GM12878 (cell line): Measurements from ENCODE around the gene SETBP1. TPM values are rescaled to one million over a fixed set of nuclear protein-coding genes. Genes with fewer than 3 reads are reported as not detected.

Experiments
- ATAC-seq: fragments of 200-7000 bp; cut with Tn5 transposase; 3 replicates; pipeline ENCODE4 v1.9.1; 2020; ENCODE audit warnings: mild to moderate bottlenecking, moderate library complexity
- BruUV-seq: library from RNA; stranded (reverse); fragments of 400-500 nt; replicated peaks from 2 replicates; lab custom pipeline; 2021; lab: Mats Ljungman, UMichigan
- CTCF ChIA-PET: fragments of 300-600 bp; sonication (Branson Sonifier 250); formaldehyde crosslinking; extraction: SDS; loops from one replicate; lab custom pipeline; 2021; ENCODE audit warnings: inconsistent platforms; lab: Yijun Ruan, JAX
- POLR2A ChIA-PET: fragments of 350-600 bp; formaldehyde crosslinking; extraction: SDS; loops from one replicate; lab custom pipeline; 2021; ENCODE audit warnings: inconsistent platforms; lab: Charles Lee
- RAD21 ChIA-PET: fragments of 300-600 bp; sonication (Branson Sonifier 250); formaldehyde crosslinking; loops from one replicate; lab custom pipeline; 2023; ENCODE audit warnings: antibody characterized with exemption; ENCODE audit not compliant: unreplicated experiment; lab: Charles Lee
- SMC1A ChIA-PET: fragments of 300-600 bp; sonication (Branson Sonifier 250); formaldehyde crosslinking; loops from one replicate; lab custom pipeline; 2023; ENCODE audit not compliant: unreplicated experiment, uncharacterized antibody; lab: Charles Lee
- DNase-seq: peaks from one replicate; pipeline ENCODE4 v3.0.0-alpha.2; 2011; ENCODE audit warnings: low read depth, low spot score
- FAIRE-seq: peaks from 3 replicates; lab custom pipeline; 2011; peaks lifted over from hg19 to GRCh38; lab: Jason Lieb, UNC
- H2AFZ ChIP-seq: 2 replicates; pipeline ENCODE4 v1.6.0; 2011; ENCODE audit warnings: low read depth, low read length, control low read depth; ENCODE audit not compliant: control insufficient read depth
- H3K27ac ChIP-seq: 2 replicates; pipeline ENCODE4 v1.5.1; 2011; ENCODE audit warnings: control low read depth; ENCODE audit not compliant: control insufficient read depth, insufficient read depth
- H3K27me3 ChIP-seq, 2 experiments: replicated peaks in 1 of 2; 2 replicates each; pipeline versions ENCODE4 v1.6.0 to v1.6.1; 2011; ENCODE audit warnings: low read length in 1 of 2; ENCODE audit not compliant: control insufficient read depth in 2 of 2, insufficient read depth in 2 of 2
- H3K36me3 ChIP-seq, 2 experiments: 2 replicates each; pipeline ENCODE4 v1.5.1; 2011; ENCODE audit warnings: low read length in 1 of 2; ENCODE audit not compliant: control insufficient read depth in 2 of 2, insufficient read depth in 2 of 2
- H3K4me1 ChIP-seq: 2 replicates; pipeline ENCODE4 v1.6.1; 2011; ENCODE audit warnings: mild to moderate bottlenecking, low read length, moderate library complexity, mixed read lengths; ENCODE audit not compliant: control insufficient read depth, insufficient read depth
- H3K4me2 ChIP-seq: 2 replicates; pipeline ENCODE4 v1.6.0; 2011; ENCODE audit warnings: control low read depth; ENCODE audit not compliant: control insufficient read depth, insufficient read depth
- H3K4me3 ChIP-seq: fragments of 200-600 bp; sonication (generic); 2 replicates; pipeline ENCODE4 v1.5.1; 2016
- H3K79me2 ChIP-seq: 2 replicates; pipeline ENCODE4 v1.6.0; 2011; ENCODE audit warnings: low read length; ENCODE audit not compliant: control insufficient read depth, insufficient read depth
- H3K9ac ChIP-seq: 2 replicates; pipeline ENCODE4 v1.8.0; 2011; ENCODE audit warnings: low read length, control low read depth, mixed read lengths; ENCODE audit not compliant: control insufficient read depth, insufficient read depth
- H3K9me3 ChIP-seq: replicated peaks from 3 replicates; pipeline ENCODE4 v1.5.1; 2011; ENCODE audit warnings: mild to moderate bottlenecking, low read length; ENCODE audit not compliant: control insufficient read depth, insufficient read depth
- H4K20me1 ChIP-seq: 2 replicates; pipeline ENCODE4 v1.6.0; 2011; ENCODE audit not compliant: control insufficient read depth, insufficient read depth
- PAX8 ChIP-seq: fragments of 450-650 bp; IDR thresholded peaks from 2 replicates; pipeline ENCODE4 v1.6.1; 2017; ENCODE audit warnings: mild to moderate bottlenecking, moderate library complexity
- SKIL ChIP-seq: fragments of 450-650 bp; IDR thresholded peaks from 2 replicates; pipeline ENCODE4 v1.6.1; 2017; ENCODE audit warnings: mild to moderate bottlenecking, low read depth, inconsistent platforms; ENCODE audit not compliant: poor library complexity, severe bottlenecking
- SMAD5 ChIP-seq: IDR thresholded peaks from 2 replicates; pipeline ENCODE4 v1.6.1; 2016; ENCODE audit warnings: antibody characterized with exemption, low read depth
- STAT1 ChIP-seq: fragments of 450-650 bp; conservative IDR thresholded peaks from 2 replicates; pipeline ENCODE4 v1.6.1; 2014; ENCODE audit warnings: antibody characterized with exemption, mild to moderate bottlenecking
- SUZ12 ChIP-seq: fragments of 200-600 bp; sonication (generic); IDR thresholded peaks from one replicate; pipeline ENCODE4 v1.6.1; 2018; ENCODE audit warnings: antibody characterized with exemption, mild to moderate bottlenecking; ENCODE audit not compliant: unreplicated experiment
- WRNIP1 ChIP-seq: IDR thresholded peaks from 2 replicates; pipeline ENCODE4 v1.6.1; 2011; ENCODE audit warnings: low read depth, low read length, improper control_type of control experiment, borderline replicate concordance
- YBX1 ChIP-seq: fragments of 450-650 bp; IDR thresholded peaks from 2 replicates; pipeline ENCODE4 v1.6.1; 2016; ENCODE audit warnings: antibody characterized with exemption
- ZNF274 ChIP-seq: IDR thresholded peaks from one replicate; pipeline ENCODE4 v1.8.0; 2011; ENCODE audit not compliant: insufficient read length, insufficient read depth
- in situ Hi-C: fragments of 300-500 bp; cut with MboI; formaldehyde crosslinking; loops from 9 replicates; pipeline ENCODE4 v1.14.3; 2018; ENCODE audit warnings: mixed read lengths
- intact Hi-C: fragments of 100-400 bp; cut with micrococcal nuclease; formaldehyde crosslinking; loops from one replicate; pipeline ENCODE4 v1.14.2; 2022; ENCODE audit not compliant: unreplicated experiment
- polyA plus RNA-seq, 11 experiments: library from polyadenylated mRNA; depleted of rRNA in 4 of 11; unstranded in 6 of 11; stranded (reverse) in 5 of 11; fragments of >200 nt; fragmentation: Nextera tagmentation in 4 of 11; fragmentation: Illumina TruSeq in 1 of 11; extraction: Ambion mirVana in 4 of 11; extraction: Trizol in 1 of 11; gene quantifications; 1 replicate in 1 of 11; 2 replicates in 10 of 11; pipeline versions ENCODE4 v1.2.1 to v1.2.3, GENCODE V29; 2011 to 2016; ENCODE audit warnings: inconsistent platforms in 2 of 11, missing spikeins in 2 of 11, low read depth in 1 of 11
- total RNA-seq, 4 experiments: library from RNA; depleted of rRNA in 3 of 4; stranded (reverse); fragments of >200 nt in 3 of 4; fragmentation: Illumina TruSeq in 1 of 4; extraction: Trizol in 1 of 4; gene quantifications; 2 replicates each; pipeline versions ENCODE4 v1.2.1 to v1.2.3, GENCODE V29; 2013 to 2021
- TF ChIP-seq, protein P1 (sequence below): fragments of 450-650 bp; IDR thresholded peaks from 2 replicates; pipeline ENCODE4 v1.6.1; 2017; ENCODE audit warnings: mild to moderate bottlenecking, moderate library complexity
- TF ChIP-seq, protein P2 (sequence below): IDR thresholded peaks from 2 replicates; pipeline ENCODE4 v1.6.1; 2011; ENCODE audit warnings: low read depth, mild to moderate bottlenecking, low read length, moderate library complexity, borderline replicate concordance; ENCODE audit errors: extremely low read depth
- TF ChIP-seq, protein P3 (sequence below): IDR thresholded peaks from 2 replicates; pipeline ENCODE4 v1.6.1; 2012; ENCODE audit warnings: mild to moderate bottlenecking, low read depth, low read length
- TF ChIP-seq, protein P4 (sequence below): fragments of 450-650 bp; IDR thresholded peaks from 2 replicates; pipeline ENCODE4 v1.6.1; 2016; ENCODE audit warnings: mild to moderate bottlenecking

Gene SETBP1
- total and polyA plus RNA-seq, 10 of the 15 experiments (the other 5 are each of a cell fraction or from before 2014, with no cell fraction given) = 0.99 to 29.7 (median 8.3) TPM

DNA sequence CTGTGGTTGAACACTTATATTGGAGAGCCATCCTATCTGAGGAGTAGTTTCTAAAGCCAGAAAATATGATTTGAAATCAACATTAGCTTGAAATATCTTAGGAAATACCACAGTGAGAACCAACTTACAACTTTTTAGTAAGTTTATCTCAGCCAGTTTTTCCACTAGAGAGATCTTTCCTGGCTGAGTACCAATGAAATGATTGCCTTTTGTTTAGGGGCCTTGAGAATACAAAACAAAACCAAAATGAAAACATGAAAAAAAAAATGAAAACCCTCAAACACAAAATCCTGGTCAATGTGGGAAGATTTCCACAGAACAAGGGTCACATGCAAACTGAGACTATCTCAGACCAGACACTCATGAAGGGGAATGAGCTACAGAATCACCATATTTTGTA lies 429.0 kb downstream of the SETBP1 start:
- no peaks in the 10 kb centered on the region for H3K79me2 ChIP-seq
- ChIA-PET SMC1A (interaction anchor here (0.8 to 3.0 kb wide), 8 partner anchors 12 to 100 kb away, joined by 3 to 8 read pairs (median 4); no protein-coding TSS in a partner anchor), POLR2A (no interaction called here), CTCF (interaction anchor here (0.7 to 5.8 kb wide), 2 partner anchors 50 to 103 kb away, joined by 3 to 25 read pairs; no protein-coding TSS in a partner anchor), RAD21 (interaction anchor here (1.3 to 1.5 kb wide), 2 partner anchors 87 to 88 kb away, joined by 3 to 6 read pairs; no protein-coding TSS in a partner anchor)
- no peak overlapping the region for H3K9ac ChIP-seq
- no peak overlapping the region for H3K4me2 ChIP-seq
- no peak overlapping the region for H3K4me3 ChIP-seq
- in situ Hi-C loops (no loop called here), intact Hi-C loops (loop anchor here (5.0 kb wide), 2 partner anchors 103 to 197 kb away; no protein-coding TSS in a partner anchor)
- FAIRE-seq (no peak), DNase-seq (no peak), ATAC-seq (no peak)
- peaks cover 20% of the 10 kb centered on the region for H3K4me1 ChIP-seq
- H3K27ac ChIP-seq = no peak overlapping the region
- H3K27me3 ChIP-seq = no peaks in the 10 kb centered on the region
- no peaks in the 10 kb centered on the region for H4K20me1 ChIP-seq
- no peaks in the 10 kb centered on the region for H3K36me3 ChIP-seq
- peaks cover 1% of the 10 kb centered on the region; the same call in 2 of the 3 replicates for H3K9me3 ChIP-seq
- BruUV-seq = no TSS peak
- H2AFZ ChIP-seq = no peak overlapping the region
- TF ChIP-seq SKIL (no peak), PAX8 (no peak), STAT1 (no peak), WRNIP1 (no peak), ZNF274 (no peak), SMAD5 (no peak), SUZ12 (no peak), YBX1 (no peak)
- TF ChIP-seq, protein P1, sequence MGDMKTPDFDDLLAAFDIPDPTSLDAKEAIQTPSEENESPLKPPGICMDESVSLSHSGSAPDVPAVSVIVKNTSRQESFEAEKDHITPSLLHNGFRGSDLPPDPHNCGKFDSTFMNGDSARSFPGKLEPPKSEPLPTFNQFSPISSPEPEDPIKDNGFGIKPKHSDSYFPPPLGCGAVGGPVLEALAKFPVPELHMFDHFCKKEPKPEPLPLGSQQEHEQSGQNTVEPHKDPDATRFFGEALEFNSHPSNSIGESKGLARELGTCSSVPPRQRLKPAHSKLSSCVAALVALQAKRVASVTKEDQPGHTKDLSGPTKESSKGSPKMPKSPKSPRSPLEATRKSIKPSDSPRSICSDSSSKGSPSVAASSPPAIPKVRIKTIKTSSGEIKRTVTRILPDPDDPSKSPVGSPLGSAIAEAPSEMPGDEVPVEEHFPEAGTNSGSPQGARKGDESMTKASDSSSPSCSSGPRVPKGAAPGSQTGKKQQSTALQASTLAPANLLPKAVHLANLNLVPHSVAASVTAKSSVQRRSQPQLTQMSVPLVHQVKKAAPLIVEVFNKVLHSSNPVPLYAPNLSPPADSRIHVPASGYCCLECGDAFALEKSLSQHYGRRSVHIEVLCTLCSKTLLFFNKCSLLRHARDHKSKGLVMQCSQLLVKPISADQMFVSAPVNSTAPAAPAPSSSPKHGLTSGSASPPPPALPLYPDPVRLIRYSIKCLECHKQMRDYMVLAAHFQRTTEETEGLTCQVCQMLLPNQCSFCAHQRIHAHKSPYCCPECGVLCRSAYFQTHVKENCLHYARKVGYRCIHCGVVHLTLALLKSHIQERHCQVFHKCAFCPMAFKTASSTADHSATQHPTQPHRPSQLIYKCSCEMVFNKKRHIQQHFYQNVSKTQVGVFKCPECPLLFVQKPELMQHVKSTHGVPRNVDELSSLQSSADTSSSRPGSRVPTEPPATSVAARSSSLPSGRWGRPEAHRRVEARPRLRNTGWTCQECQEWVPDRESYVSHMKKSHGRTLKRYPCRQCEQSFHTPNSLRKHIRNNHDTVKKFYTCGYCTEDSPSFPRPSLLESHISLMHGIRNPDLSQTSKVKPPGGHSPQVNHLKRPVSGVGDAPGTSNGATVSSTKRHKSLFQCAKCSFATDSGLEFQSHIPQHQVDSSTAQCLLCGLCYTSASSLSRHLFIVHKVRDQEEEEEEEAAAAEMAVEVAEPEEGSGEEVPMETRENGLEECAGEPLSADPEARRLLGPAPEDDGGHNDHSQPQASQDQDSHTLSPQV = no peak
- TF ChIP-seq, protein P2, sequence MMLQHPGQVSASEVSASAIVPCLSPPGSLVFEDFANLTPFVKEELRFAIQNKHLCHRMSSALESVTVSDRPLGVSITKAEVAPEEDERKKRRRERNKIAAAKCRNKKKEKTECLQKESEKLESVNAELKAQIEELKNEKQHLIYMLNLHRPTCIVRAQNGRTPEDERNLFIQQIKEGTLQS = no peak
- TF ChIP-seq, protein P3, sequence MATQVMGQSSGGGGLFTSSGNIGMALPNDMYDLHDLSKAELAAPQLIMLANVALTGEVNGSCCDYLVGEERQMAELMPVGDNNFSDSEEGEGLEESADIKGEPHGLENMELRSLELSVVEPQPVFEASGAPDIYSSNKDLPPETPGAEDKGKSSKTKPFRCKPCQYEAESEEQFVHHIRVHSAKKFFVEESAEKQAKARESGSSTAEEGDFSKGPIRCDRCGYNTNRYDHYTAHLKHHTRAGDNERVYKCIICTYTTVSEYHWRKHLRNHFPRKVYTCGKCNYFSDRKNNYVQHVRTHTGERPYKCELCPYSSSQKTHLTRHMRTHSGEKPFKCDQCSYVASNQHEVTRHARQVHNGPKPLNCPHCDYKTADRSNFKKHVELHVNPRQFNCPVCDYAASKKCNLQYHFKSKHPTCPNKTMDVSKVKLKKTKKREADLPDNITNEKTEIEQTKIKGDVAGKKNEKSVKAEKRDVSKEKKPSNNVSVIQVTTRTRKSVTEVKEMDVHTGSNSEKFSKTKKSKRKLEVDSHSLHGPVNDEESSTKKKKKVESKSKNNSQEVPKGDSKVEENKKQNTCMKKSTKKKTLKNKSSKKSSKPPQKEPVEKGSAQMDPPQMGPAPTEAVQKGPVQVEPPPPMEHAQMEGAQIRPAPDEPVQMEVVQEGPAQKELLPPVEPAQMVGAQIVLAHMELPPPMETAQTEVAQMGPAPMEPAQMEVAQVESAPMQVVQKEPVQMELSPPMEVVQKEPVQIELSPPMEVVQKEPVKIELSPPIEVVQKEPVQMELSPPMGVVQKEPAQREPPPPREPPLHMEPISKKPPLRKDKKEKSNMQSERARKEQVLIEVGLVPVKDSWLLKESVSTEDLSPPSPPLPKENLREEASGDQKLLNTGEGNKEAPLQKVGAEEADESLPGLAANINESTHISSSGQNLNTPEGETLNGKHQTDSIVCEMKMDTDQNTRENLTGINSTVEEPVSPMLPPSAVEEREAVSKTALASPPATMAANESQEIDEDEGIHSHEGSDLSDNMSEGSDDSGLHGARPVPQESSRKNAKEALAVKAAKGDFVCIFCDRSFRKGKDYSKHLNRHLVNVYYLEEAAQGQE = no peak
- TF ChIP-seq, protein P4, sequence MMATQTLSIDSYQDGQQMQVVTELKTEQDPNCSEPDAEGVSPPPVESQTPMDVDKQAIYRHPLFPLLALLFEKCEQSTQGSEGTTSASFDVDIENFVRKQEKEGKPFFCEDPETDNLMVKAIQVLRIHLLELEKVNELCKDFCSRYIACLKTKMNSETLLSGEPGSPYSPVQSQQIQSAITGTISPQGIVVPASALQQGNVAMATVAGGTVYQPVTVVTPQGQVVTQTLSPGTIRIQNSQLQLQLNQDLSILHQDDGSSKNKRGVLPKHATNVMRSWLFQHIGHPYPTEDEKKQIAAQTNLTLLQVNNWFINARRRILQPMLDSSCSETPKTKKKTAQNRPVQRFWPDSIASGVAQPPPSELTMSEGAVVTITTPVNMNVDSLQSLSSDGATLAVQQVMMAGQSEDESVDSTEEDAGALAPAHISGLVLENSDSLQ = no peak
